Brain microvascular endothelial cell (primary cell): ENCODE data around the gene SLC66A2.

Source experiments
- DNase-seq: peaks from one replicate; pipeline ENCODE4 v3.0.0-alpha.2; 2020
- H3K27ac ChIP-seq: fragments of 250-450 bp; sonication (Bioruptor Pico); 2 replicates; pipeline ENCODE4 v1.5.1; 2020; ENCODE audit warnings: mild to moderate bottlenecking, moderate library complexity
- H3K27me3 ChIP-seq: fragments of 250-450 bp; sonication (Bioruptor Pico); replicated peaks from 2 replicates; pipeline ENCODE4 v1.5.1; 2020; ENCODE audit warnings: mild to moderate bottlenecking
- H3K36me3 ChIP-seq: fragments of 250-450 bp; sonication (Bioruptor Pico); replicated peaks from 2 replicates; pipeline ENCODE4 v1.5.1; 2020; ENCODE audit warnings: mild to moderate bottlenecking
- H3K4me3 ChIP-seq: 2 replicates; pipeline ENCODE4 v1.5.1; 2011; ENCODE audit warnings: low read depth, mild to moderate bottlenecking, control low read depth, low read length, moderate library complexity
- CTCF ChIP-seq: IDR thresholded peaks from 2 replicates; pipeline ENCODE4 v1.5.1; 2011; ENCODE audit warnings: low read depth, mild to moderate bottlenecking, moderate library complexity, low read length, control low read depth, inconsistent platforms; ENCODE audit errors: missing control alignments
- in situ Hi-C: cut with HindIII; loops from 2 replicates; pipeline ENCODE4 v1.10.0; 2017; ENCODE audit warnings: low sequenced_read_pairs, low pct_ligation_motif_present

The SLC66A2 gene

GRCh38 chr18:79877163-79878091 lies 74.0 kb downstream of the SLC66A2 start:
- no peak for TF ChIP-seq CTCF
- H3K27ac ChIP-seq = no peak overlapping the region
- no peak overlapping the region for H3K4me3 ChIP-seq
- no peaks in the 10 kb centered on the region for H3K27me3 ChIP-seq
- in situ Hi-C loops = no loop called here
- no peak for DNase-seq
- H3K36me3 ChIP-seq = no peaks in the 10 kb centered on the region

- in situ Hi-C loops = no loop called here
- Histone ChIP-seq H3K4me3 (no peak overlapping the region), H3K27ac (no peak overlapping the region), H3K27me3 (no peaks in the 10 kb centered on the region), H3K36me3 (no peaks in the 10 kb centered on the region)
- no peak for TF ChIP-seq CTCF
- no peak for DNase-seq
Measured at GRCh38 chr18:79876497-79876896, 75.0 kb downstream of the SLC66A2 start.

- DNase-seq = no peak
- Histone ChIP-seq H3K4me3 (no peak overlapping the region), H3K36me3 (no peaks in the 10 kb centered on the region), H3K27ac (no peak overlapping the region), H3K27me3 (no peaks in the 10 kb centered on the region)
- in situ Hi-C loops = no loop called here
- TF ChIP-seq CTCF = no peak
Measured at GRCh38 chr18:79875931-79876461, 75.5 kb downstream of the SLC66A2 start.

GRCh38 chr18:79875531-79875919 lies 75.9 kb downstream of the SLC66A2 start:
- DNase-seq = no peak
- no peak overlapping the region for H3K27ac ChIP-seq
- H3K4me3 ChIP-seq = no peak overlapping the region
- no peak for TF ChIP-seq CTCF
- no peaks in the 10 kb centered on the region for H3K27me3 ChIP-seq
- H3K36me3 ChIP-seq = no peaks in the 10 kb centered on the region
- in situ Hi-C loops = no loop called here

- no peak overlapping the region for H3K27ac ChIP-seq
- in situ Hi-C loops = no loop called here
- no peak for TF ChIP-seq CTCF
- no peak overlapping the region for H3K4me3 ChIP-seq
- no peaks in the 10 kb centered on the region for H3K36me3 ChIP-seq
- no peak for DNase-seq
- no peaks in the 10 kb centered on the region for H3K27me3 ChIP-seq
Measured at GRCh38 chr18:79874553-79875530, 76.6 kb downstream of the SLC66A2 start.
